ENCODE data around the gene MAB21L3.

MAB21L3 gene

DNA sequence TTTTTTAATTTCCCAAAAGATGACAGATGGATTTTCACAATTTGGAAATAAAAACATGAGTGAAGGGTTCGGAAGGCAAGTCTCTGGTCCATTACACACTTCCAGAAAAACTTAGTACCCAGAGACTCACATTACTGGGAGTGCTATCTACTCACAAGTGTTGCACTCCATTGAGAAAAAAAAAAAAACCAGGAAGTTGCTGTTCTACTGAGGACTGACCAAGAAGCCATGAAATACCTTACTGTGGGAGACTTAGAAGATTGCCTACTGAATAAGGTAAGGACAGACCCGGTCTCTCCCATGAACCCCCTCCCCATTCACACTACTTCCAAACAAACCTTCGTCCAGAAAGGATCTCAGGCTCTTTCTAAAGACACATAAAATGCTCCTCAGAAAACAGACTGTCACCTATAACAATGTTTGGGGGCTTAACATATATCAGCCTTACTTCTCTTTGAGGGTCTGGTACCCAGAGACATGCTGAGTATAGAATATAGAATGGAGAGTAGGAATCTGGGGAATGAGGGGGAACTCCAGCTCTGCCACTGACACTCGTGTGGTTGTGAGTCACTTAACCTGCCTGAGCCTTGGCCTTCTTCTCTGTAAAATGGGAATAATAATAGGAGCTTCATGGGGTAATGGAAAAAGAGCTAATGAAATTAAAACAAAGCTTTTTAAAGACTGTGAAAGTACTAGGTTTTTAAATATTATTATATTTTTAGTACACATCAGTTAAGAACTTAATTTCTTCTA lies 1.4 kb downstream of the MAB21L3 start:
- DNase-seq, result no peak

DNA sequence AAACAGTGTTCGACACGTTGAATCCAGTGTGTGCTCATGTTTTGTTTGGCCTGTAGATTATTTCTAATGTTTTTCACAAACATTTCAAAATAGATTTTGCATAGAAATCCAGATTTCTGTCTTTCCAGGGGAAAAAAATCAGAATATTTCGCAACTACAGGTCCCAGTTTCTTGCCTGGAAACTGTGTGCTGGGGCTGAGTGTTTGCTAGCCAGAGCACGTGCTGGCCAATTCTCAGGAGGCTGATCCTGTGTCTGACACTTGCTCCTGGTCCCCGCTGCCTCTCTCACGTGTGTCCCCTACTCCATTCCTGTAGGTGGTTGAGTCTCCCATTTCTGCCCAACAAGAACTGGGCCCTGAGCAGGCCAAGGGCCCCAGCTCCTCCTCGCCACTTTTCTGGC lies 2.4 kb downstream of the MAB21L3 start:
- DNase-seq, result no peak

DNA sequence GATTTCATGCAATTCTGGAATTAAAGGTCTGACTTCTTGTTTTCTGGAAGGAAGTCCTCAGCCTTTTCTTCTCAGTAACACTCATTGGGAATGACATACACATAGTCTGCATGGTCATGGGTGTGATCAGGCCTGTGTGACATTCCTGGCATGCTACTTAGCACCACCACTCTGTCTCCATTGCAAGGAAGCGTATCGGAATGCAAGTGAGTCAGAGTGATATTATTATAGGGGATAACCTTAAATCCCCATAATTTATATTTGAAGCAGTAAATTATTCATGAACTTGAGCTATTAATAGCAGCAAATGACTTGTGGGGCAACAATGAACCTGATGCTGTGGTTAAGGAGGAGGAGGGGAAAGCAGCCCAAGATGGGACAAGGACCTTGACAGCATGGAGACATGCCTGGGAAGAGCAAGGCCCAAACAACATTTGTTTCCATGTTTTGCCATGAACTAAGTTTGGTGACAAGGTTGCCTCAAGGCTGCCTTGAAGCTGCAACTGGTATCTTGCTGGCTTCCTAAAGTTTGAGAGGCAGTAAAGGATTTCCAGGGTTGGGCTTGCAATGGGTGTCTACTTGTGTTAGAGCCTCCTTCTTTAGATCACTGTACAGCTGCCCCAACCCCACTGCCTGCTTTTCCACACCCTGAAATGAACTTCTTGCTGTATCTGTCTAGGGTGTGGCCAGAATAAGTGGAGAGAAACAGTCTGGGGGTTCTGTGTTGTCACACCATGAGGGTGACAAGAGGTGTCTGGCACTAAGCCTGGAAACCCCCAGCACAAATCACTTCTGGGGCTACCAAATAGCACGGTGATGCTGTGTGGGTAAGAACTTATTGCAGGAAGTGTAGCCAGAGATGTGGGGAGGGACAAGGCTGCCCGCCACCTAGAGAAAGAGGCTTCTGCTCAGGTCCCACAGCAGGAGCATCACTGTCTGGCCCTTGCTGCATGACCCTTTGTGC lies 4.6 kb downstream of the MAB21L3 start:
- DNase-seq, result no peak

DNA sequence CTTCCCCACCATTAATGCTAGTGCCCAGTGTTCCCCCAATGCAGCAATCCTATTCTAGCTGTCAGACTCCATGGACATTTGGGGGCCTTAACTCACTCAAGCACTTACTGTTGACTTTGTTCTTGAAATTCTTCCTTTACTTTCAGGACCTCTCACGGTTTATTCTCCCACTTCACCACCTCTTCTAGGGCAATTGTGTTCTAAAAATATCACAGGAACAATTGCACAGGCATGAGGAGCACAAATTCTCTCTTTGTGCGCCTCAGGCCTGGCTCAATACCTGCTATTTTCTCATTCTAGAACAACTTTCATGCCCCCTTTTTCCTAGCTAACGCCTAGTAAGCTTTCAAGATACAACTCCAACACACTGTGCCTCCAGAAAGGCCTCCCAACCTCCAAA lies 7.3 kb downstream of the MAB21L3 start:
- no peak for DNase-seq

DNA sequence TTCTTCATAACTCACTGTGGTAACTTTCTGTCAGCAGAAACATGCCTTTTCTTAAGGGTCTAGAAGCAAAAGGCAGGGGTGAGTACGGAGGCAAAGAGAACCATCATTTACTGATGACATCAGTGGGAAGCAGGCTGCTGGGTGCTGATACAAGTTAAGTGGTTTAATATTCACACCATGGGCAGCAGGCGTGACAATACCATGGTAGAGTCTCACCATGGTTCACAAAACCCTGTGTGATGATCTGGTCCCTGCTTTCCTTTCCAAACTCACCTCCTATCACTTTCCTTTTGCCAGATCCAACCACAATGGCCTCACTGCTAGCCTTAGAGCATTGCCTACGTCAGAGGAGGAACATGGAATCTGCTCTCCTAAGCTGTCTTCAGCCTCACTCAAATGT lies 8.7 kb downstream of the MAB21L3 start:
- no peak for DNase-seq

DNA sequence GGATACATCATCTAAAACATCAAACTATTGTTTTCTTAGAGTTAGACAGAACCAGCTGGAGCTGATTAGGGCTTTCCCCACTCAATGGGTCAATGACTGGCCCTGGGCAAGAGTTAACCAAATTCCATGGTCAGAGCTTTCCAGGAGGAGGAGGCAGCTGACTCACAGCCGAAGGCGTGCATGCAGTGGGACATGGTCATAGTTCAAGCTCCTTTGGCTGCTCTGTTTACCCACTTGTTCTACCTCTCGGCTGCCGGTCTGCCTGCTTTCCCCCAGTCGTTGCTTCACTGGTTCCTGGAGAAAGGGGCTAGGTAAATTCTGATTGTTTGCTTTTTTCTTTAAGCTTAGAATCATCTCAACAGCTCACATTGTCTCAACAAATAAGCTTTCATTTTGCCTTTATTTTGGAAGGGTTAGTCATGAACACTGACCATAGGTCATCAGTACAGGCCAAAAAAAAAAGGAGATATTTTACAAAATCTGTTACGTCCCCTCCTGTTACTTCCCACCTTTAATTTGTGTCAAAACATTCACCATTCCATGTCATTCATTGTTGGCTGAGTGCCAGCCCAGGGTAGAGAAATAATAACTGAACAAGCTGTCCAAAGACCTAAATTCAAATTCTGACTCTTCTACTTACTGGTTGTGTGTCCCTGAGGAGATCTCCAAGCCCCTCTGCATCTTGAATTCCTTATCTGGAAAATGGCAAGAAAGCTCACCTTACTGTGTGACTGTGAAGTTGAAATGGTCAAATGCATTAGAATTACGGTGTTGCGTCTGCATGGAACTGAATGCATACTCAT lies 12.0 kb downstream of the MAB21L3 start:
- no peak for DNase-seq

DNA sequence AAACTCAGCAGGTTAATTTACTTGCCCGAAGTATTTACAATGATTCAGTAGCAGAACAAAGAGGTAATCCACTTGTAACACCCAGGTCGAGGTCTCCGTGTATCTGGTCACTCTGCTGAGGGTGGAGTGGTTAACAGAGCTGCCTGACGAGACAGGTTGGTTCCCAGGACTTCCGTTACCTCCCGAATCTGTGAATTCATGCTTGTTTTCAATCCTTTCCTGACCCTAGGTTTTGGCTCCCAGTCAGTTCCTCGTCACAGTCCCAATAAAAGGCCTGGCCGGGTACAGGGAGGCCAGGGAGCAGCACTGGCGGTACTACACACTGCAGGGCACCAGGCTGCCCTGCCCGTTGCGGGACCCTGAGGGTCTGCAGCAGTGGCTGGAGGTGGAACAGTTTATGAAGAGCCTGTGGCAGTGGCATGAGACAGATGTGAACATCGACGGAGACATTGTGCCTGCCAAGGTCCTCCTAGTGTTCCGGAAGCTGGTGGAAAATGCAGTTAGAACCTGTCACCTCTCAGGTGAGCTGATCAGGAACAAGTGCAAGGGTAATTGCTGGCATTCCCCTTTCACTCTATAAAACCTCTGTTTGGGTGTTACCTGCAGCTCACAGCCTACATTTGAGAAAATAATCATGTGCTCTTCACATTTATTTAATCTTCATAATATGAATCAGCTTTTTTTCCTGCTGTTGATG lies 12.8 kb downstream of the MAB21L3 start:
- DNase-seq, result no peak

DNA sequence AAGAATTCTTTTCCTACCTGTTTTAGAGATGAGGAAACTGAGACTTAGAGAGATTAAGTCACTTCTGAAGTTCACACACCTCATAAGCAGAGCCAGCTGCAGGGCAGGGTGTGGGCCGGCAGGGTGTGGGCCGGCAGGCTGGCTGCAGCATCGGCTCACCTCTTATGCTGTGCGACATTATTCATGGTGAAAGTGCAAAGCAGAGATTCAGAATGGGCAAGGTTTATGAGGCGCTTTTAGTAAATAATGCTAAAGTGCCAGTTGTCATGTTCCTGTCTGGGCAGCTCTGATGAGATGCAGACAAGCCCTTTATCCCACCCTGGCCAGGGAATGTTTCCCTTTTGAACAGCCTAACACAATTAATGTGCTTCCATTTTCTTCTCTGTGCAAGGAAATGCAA lies 14.6 kb downstream of the MAB21L3 start:
- no peak for DNase-seq

DNA sequence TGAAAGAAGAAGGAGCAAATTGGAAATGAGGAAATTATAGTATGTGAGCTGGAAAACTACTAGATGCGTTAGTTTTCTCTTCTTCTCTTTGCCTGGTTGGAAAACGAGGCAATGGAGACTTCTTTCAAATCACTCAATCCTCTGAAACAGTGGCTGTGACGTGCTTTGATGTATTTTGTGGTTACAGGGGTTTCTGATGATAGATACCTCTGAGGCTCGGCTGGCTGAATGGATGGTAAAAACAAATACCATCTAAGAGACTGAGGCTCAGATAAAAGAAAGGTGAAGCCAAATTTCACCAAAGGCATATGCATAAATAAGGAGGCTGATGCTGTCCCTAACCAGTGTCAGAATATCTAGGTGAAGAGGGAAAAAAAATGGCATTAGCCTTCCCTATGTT lies 15.1 kb downstream of the MAB21L3 start:
- DNase-seq, result no peak

DNA sequence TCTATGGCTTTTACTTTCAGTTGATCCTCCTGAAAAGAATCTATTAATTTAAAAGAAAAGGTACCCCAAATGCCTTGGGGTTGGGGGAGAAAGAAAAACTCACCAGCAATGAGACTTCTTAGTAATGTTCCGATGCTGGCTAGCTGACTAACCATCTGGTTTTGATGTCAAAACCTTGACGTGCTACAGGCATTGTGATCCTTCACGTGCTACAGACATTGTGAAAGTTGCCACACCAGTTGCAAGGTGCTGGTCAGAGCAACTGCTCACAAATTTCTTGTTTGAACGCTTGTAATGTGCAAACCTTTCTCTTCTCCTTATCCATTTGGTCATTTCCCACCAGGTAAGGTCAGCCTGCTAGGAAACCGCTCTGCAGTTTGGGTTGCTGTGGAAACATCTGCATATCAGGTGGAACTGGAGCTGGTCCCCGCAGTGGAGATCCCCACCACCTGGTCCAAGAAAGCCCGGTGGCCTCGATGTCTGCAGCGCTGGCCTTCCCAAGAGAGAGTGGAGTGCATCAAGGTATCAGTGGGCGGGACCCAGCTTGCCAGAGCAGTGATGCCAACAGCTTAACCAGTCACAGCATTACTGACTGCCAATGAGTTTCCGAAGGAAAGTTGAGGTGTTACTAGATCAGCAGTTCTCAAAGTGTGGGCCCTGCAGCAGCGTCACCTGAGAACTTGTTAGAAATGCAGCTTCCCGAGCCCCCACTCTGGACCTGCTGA lies 16.1 kb downstream of the MAB21L3 start:
- no peak for DNase-seq

DNA sequence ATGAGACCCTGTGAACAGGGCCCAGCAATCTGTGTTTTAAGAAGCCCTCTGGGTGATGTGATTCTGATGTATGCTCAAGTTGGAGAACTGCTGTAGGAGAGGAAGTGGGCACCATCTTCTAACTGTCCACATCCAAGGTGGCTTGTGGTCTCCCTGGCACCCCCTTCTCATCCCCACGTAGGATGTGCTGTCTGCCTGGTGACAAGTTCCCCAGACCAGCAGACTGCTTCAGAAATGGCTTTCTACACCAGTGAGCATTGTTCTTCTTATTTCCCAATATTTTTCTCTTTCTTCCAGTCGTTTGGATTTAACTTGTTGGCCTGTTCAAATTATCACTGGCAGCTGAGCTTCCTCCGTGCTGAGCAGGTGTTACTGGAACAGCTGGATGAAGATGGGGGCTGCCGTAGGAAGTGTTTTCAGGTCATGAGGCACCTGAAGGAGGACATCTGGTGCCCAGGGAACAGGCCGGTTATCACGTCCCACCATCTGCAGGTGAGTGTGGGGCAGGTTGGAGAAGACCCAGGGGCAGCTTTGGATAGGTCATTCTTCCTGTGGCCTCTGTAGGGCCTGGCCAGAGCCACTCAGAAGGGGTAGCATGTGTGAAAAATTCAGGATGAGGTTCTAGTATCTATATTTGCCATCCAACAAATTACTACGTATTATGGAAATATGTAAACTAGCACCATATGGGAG lies 16.8 kb downstream of the MAB21L3 start:
- DNase-seq, result no peak

DNA sequence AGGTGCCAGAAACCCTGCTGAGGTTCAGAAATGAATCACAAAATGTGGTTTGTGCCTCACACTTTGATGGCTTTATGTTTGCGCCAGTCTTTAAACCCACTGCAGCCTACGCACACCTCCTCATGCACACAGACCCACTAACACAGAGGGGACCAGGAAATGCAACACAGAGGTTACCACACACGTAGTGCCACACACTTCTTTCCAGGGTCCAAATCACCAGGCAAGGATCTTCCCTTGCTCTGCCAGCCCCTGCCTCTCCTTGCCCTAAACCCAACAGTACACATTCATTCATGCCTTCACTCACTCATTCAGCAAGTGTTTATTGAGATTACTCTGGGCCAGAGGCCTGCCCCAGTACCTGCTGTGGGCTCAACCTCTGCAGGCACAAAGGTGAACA lies 17.5 kb downstream of the MAB21L3 start:
- DNase-seq, result no peak

DNA sequence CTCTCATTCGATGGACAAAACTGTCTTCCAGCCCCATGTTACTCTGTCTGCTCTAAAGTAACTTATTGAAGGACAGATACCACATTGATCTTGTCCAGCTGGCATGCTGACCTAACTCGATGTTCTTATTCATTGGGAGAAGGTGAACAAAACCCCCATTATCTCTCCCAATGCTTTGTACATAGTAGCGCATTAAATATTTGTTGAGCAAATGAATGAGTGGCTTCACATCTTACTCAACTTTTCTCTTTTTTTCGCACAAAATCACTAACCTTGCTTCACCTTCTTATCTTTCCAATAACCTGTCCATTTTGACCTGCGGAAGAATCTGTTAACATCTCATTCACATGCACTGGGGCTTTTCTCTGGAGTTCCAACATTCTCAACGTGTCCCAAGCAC lies 18.3 kb downstream of the MAB21L3 start:
- no peak for DNase-seq

DNA sequence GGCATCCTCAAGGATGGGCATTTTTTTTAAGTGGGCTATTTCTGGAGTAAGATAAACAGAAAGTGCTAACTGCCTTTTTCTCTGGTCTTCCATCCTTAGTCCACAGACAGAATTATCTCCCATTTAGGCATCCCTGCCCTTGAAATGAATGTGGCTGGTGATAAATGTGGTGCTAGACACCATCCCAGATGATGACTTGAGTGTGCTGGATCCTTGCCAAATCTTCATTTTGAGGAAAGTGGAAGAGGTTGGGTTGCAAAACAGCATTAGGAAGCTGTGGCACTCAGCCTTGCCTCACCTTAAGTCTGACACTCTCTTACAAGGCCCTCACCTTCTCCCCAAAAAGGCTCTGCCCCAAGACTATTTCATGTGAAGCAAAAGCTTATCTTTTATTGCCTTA lies 19.2 kb downstream of the MAB21L3 start:
- no peak for DNase-seq

DNA sequence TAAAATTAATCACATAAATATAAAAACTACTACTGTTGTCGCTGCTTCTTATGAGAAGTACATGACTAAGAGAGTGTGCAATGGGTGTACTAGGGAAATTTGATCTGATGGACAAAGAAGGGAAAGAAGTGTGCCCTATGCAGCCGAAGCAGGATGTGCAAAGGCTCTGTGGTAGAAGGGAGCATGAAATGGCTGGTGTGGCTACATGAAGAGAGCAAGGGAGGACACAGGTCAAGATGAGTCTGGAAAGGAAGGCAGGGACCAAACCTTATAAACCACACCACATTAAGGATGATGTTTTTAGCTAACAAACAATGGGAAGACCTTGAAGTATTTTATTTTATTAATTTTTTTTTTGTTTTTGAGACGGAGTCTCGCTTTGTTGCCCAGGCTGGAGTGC lies 20.0 kb downstream of the MAB21L3 start:
- DNase-seq, result no peak

DNA sequence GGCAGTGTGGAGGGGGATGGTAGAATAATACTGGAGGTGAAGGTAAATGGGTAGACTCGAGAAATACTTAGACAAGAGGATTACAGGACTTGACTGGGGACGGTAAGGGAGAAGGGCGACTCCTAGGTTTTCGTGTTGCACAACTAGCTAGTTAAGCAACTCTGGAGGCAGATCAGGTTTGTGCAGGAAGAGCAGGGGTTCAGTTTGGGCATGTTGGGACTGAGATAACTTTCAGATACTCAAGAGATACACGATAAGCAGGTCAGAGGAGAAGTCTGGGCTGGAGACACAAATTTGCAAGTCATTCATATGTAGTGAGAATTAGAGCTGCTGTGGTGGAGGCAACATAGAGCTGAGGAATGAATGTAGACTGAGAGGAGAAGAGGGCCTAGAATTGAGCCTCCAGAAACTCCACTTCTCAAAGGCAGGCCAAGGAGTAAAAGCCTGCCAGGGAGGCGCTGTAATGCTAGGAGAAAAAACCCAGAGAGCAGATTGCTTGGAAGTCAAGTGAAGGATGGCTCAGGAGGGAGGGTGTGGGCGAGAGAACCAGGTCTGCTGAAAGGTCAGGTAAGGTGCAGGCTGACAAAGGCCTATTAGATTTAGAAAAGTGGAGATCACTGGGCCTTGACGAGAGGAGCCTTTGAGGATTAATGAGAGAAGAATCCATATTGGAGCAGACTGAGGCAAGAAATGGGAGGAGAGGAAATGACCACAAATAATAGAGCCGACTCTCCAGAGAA lies 20.8 kb downstream of the MAB21L3 start:
- no peak for DNase-seq

DNA sequence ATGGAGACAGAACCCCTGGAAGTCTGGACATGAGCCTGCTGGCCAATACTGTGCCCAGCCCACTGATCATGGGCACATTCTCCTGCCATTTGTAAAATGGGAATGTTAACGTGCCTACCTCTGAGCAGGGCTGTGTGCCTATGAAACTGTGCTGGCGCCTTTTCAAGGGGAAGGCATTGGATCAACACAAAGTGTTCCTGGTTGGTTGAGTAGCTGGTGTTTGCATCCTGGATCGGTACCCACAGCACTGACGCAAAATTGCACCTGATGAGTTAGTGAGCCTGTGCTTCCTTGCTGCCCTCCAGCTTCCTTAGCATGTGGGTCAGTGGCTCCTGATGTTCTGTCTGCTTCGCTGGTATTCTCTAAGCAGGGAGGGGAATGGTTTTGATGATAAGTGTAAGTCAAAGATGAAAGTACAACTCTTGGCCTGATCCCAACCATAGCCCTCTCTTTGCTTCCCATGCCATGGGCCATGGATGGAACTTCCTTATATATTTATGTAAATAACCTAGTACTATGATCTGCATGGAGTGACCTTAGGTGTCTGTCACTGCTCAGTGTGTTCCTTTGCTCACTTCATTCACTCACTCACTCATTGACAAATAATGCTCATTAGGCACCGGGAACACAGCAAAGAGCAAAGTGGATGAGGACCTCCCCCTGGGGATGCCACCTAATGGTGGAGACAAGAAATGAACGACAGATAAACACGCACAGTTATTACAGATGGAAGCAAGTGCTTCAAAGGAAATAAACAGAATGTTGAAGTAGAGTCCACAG lies 22.7 kb downstream of the MAB21L3 start:
- DNase-seq, result no peak

DNA sequence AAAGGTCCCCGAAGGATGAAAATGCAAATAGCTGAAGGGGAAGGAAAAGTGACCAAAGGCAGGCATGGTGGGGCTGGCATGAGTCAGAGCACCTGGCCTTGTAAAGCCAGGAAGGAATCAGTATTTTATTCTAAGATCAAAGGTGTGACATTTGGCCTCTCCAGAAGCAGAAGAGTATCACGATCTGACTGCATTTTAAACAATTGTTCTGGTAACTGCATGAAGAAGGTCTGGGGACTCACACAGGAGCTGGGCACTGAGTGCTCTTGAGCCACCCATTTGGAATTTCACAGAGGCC lies 23.2 kb downstream of the MAB21L3 start:
- DNase-seq, result no peak

DNA sequence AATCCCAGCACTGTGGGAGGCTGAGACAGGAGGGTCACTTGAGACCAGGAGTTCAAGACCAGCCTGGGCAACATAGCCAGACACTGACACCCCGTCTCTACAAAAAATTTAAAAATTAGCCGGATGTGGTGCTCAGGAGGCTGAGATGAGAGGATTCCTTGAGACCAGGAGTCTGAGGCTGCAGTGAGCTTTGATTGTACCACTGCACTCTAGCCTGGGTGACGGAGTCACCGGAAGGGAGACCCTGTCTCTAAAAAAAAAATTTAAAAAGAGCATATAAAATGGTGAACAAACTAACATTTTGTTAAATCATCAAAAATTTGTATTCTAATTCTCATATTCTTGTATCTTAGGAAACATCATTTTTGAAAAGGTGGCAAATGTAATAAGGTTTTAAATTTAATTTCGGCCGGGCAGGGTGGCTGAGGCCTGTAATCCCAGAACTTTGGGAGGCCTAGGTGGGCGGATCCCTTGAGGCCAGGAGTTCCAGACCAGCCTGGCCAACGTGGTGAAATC lies 27.1 kb downstream of the MAB21L3 start:
- no peak for DNase-seq

DNA sequence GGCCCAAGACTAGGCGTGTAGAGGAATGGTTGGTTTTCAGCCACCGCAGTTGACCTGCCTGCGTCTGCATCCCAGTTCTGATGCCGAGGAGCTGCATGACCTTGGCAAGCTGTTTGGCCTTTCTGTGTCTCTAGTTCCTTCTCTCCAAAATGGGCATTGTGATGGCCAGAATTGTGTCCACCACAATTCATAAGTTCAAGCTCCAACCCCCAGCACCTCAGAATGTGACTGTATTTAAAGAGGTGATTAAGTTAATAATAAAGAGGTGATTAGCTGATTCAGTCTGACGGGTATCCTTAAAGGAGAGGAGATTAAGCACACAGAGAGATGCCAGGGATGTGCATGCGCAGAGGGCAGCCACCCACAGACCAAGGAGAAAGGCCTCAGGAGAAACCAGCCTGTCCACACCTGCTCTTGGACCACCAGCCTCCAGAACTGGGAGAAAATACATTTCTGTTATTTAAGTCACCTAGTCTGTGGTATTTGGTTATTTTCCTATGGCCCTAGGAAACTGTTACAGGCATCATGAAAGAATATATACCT lies 28.5 kb downstream of the MAB21L3 start:
- no peak for DNase-seq
